HG02870 (cell line): ENCODE data around the gene ANTXRL.
"Not testable (repeated sequence)": the region's sequence is repeated elsewhere in the genome, so short reads cannot be mapped to it uniquely, and the experiment has no call there.

Experiments used
- ATAC-seq: cut with Tn5 transposase; IDR thresholded peaks from one replicate; pipeline ENCODE4 v1.9.1; 2021; ENCODE audit warnings: mild to moderate bottlenecking, moderate library complexity; ENCODE audit not compliant: unreplicated experiment

Gene ANTXRL

DNA sequence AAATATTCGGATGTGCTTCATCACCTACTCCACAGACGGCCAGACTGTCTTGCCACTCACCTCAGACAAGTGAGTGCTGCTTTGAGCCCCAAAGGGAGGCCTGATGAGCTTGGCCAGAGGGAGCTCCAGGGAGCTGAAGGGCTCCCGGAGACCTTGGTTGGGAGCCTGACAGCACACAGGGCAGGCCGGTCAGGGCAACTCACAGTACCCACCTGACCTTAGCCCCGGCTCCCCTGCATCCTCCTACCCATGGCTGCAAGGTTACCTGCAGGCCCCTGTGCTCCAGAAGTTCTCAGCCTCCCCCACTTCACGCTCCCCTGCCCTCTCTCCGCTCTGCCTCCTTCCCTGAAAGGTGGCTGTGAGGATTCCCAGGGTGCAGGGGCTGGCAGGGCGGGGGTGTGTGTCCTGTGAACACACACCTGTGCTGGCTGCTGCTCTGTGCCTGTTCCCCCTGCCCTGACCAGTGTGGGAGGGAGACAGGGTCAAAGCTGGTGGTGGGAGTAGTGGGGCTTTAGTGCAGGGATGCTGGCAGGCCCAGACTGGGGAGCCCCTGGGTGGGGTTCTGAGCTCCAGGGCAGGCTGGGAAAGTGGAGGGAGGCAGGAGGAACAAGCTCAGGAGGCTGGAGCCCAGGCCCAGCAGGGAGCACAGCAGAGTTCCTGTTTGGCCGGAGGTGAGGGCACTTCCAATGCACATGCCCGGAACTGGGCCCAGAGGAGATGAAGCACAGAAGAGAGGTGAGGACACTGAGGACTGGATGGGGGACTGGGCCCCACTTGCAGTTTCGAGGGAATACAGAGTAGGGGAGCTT, 7.2 kb downstream of the ANTXRL start:
- ATAC-seq = no peak

DNA sequence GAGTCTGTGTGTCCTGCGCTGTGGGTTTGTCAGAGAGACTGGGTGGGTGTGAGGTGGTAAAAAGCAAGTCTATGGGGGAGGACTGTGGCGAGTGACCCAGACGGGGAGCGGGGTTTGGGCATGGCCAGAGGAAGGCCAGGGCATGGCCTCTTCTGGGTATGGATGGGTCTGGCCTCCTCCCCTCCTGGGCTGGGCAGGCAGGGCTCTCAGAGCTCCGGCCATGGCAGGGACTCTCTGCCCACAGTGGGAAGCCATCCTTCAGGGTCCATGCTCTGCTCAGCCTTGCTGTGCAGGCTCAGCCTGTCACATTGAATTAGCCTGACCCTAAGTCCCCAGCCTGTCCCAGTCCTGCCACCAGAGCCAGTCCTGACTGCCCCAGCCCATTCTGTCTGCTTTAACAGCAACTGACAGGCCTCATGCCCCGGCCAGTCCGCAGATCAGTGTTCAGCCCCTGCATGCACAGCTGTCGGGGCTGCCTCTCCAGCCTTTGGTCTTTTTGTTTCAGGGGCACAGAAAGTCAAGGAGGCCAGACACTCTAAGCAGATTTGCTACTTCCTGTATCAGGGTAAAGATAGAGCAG, 7.9 kb downstream of the ANTXRL start:
- ATAC-seq = no peak

DNA sequence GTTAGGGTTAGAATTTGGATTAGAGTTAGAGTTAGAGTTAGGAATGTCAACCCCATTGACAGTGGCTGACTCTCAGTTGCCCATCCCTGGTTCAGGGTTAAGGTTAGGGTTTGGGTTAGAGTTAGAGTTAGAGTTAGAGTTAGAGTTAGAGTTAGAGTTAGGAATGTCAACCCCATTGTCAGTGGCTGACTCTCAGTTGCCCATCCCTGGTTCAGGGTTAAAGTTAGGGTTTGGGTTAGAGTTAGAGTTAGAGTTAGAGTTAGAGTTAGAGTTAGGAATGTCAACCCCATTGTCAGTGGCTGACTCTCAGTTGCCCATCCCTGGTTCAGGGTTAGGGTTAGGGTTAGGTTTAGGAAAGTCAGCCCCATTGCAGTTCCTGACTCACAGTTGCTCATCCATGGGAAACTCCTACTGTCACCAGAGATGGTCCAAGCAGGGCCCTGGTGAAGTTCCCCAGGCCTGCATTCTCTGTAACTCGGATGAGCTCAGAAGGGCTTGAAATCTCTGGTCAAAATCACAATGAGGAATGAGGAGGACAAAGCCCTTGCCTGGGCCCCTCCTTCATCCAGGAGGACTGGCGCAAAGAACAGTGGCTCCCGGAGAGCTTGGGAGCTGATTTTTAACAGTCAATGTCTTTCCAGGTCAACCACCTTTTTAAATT, 8.7 kb downstream of the ANTXRL start:
- ATAC-seq = not testable (repeated sequence)

DNA sequence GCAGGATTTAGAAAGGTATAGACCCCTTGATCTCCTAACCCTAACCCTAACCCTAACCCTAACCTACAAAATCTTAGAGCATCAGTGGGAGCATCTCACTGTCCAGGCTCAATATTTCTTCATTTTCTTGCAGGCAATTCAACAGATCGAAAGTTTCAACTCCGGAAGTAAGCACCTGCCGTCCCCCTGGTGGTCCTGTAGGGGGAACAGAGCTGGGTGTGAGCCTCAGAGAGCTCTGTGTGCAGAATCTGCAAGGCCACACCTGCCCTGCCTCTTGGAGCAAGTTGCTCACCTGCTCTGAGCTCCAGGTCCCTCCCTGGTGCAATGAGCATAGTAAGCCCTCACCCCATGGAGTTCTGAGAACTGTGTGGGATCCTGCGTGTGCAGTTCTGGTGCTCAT, 9.3 kb downstream of the ANTXRL start:
- ATAC-seq = not testable (repeated sequence)

DNA sequence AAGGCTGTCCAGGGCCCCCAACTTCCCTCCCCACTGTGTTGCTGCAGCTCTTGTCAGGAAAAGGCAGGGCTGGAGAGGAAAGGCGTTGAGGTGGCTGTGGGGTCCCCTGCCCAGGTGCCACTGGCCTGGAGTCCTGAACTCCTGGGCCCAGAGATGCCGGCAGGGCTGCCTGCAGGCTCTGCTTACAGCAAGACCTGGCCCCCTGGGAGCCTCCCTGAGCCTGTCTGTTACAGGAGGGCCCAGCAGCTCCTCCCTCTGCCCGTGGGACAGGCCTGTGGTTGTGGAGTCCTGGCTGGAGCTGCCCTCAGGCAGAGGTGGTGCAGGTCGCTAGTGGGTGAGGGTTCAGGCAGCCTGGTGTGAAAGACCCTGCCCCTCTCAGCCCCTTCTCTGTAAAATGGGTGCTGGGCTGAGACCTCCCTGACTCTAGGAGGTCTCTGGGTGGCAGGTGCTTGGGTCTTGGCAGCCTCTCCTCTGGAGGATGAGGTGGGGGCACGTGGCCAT, 9.9 kb downstream of the ANTXRL start:
- ATAC-seq = no peak

DNA sequence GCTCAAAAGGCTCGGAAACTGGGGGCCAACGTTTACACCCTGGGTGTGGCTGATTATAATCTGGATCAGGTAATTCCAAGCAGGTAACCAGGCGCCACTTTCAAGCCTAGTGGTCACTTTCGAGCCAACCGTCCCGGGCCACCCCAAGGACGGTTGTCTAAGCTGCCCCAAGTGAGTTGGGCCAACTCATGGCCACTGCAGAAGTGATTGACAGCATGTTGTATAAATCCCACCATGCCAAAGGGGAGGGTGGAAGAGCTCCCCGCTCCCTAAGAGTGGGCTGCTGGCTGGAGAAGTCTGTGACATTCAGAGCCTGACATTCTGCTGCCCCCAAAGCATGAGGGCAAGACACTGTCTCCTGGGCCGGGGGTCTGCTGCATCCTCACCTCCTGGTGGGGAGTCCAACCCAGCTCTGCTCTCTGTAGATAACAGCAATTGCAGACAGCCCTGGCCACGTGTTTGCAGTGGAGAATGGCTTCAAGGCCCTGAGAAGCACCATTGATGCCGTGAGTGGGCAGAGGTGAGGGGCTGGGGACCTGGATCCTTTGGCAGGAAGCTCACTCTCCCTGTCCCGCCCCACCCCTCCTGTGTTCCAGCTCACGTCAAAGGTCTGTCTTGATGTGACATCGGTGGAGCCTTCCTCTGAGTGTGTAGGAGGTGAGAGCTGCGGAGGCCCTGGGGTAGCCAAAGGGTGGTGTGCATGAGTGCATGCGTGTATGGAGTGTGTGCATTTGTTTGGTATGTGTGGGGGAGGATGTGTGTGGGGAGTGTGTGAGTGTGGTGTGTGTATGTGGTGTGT, 10.8 kb downstream of the ANTXRL start:
- ATAC-seq = no peak

DNA sequence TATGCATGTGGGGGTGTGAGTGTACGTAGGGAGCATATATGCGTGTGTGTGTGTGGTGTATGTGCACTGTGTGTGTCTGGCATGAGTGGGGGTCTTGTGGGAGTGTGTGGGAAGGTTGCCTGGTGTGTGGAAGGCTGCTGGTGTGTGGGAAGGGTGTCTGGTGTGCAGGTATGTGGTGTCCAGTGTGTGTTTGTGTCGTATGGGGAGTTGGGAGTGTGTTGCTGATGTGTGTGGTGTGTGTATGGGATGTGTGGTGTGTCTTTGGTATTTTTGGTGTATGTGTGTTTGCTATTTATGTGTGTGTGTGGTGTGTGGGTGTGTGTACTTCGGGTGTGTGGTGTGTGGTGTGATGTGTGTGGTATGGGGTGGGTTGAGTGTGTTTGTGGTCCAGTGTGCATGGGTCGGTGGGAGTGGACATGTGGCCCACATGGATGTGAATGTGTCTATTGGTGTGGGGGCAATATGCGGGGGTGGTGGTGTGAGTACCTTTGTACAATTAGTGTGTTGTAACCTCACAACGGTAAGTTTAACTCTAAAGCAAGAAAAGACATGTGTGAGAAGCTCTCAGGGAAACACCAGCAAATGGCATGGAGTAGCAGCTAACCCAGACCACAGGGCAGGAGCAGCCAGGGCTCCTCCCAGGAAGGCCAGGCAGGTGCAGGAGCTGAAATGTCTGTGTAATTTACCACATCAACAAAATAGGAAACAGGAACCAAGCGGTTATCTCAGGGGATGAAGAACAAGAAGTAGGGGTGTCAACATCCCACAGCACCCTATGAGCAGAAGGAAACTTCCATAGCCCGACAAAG, 11.9 kb downstream of the ANTXRL start:
- no peak for ATAC-seq

DNA sequence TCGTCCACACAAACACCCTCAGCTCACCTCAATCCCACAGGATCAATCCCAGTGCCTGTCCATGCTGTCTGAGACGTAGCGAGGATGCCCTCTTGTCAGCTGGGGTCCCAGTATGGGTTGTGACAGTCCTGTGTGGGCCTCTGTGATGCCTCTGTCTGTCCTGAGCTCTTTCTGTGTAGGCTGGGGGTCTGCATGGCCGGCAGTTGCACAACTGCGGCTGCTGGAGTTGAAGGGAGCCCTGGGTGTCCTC, 12.4 kb downstream of the ANTXRL start:
- no peak for ATAC-seq

DNA sequence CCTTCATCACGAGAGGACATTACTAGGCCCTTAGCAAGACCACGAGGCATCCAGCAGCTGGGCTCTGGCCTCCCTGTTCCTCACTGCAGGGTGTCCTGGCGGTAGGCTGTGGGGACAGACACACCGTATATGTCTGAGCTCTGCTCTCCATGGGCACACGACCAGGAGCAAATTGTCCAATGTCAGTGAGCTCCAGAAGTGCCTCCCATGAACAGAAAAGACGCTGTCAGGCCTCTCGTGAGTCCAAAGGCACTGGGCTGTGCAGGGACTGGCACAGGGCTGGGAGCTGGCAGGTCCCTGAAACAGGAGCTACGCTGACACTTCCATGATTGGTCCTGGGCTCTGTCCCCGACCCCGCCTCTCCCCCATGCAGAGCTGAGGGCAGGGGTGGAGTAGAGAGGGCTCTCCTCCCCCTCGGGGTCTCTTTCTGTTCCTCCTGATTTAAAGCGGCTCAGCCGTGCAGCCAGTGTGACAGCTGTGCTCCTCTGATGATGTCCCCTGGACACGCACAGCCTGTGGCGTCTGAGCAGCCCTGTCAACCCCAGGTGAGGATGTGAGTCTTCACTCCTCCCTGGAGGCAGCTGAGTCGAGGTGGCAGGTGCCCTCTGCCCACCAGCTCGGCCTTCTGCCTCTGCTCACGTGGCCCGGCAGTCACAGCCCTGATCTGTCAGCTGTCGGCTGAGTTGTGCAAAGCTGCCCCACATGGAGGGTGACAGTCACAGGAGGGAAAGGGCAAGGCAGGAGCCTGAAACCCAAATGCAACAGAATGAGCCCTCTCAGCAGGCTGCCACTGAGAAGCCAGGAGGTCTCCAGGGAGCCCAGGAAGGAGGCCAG, 13.0 kb downstream of the ANTXRL start:
- no peak for ATAC-seq

DNA sequence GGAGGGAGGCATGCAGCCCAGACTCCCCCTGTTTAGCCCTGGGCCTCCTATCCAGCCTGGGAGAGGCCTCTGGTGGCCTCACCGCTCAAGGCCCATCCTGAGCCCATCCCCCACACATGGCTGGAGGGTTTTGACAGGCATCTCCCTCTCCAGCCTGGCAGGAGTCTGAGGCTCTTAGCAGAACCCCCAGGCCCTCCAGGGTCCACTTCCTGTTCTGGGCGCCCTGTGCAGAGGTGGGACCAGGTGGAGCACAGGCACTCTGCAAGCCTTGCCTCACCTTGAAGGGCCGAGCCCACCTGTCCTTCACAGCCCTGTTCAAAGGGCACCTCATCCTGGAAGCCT, 13.5 kb downstream of the ANTXRL start:
- ATAC-seq = not testable (repeated sequence)

DNA sequence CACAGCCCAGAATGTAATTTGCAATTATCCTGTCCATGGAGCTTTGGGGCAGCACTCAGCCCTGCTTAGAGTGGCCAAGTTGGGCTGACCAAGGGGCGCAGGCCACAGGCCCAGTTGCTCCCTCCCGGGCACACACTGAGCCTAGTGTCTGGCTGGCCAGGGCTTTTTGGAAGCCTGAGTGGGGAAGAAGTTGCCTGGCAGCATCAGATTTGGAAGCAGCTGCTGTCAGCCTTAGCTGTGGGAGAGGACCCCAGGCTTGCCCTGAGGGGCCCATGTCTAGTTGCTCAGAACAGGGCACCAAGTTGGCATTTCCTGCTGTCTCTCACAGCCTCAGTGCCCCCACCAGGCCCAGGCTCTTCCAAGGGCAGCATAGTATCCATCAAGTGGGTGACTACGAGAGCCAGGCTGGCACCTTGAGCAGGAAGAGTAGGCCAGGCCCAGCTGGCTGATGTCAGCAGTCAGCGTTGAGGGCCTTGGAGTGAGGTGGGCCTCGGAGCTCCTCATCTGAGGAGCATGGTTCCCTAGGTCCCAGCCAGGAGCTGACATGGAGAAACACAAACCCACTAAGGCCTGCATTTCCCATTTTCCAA, 14.4 kb downstream of the ANTXRL start:
- ATAC-seq = no peak

DNA sequence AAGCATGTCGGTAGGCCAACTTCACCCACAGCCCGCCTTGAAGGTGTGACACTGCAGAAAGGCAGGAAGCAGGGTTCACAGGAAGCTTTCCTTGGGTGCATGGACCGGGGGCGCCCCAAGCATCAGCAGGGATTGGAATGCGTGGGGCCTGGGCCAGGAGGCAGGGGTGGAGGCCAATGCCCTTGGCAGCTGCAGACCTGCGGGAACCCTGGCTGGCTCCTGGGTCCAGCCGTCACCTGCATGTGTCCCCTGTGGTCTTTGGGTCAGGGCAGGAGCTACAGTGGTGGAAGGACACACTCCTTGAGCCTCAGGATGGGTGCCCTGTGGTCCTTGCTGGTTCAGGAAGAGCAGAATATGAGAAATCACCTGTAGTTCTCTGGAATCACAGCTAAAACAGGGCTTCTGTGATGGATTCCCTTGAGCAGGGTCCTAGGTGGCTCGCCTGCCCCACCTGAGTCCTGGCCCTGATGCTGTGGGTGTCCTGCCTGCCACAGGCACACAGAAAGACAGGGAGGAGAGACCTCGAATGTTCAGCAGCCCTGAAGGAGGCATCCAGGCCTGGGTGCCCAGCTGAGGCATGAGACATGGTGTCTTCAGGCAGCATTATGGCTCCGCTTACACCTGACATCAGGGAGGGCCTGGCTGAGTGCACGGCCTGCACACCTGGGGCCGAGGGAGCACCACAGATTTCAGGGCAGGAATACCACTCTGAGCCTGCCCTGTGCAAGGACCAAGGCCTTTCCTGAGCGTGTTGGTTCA, 15.1 kb downstream of the ANTXRL start:
- ATAC-seq = no peak

DNA sequence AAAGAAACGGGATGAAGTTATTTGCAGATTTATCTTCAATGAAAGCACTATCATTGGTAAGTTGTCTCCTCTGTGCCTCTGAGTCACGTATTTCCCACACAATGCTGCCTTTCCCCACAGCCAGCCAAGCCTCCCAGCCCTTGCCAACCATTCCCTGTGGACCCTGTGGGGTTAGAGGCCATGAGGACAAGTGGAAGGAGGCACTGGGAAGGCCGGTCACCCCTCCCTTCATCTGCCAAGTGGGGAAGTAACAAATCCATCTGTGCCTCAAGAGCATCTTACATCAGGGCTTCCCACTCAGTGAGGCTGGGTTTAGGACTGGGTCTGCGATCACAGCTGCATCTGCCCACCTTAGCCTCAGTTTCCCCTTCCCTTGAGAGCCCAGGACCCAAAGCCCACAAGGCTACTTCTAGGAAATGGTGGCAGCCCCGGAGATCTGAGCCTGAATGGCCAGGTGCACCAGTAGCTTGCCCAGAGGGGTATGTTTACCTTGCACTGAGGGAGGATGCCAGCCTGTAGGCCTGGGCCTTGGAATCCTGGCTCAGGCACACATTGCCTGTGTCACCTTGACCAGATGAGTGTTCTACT, 16.1 kb downstream of the ANTXRL start:
- ATAC-seq = not testable (repeated sequence)

DNA sequence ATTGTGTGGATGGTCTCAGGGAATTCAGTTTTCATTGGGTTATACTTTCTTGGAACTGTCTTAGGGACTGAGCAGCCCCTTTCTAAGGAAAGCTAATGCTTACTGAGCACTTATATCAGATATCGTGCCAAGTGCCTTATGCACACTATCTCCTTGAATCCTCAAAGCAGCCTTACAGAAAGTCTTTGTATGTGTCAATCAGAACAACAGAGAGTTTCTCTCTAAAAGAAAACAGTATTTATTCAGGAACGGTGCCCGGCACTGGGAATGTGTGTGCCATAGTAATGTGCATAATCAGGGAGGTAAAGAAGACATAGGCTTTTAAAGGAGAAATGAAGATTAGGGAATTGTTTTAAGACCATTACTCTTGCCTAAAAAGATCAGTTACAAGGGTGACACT, 17.3 kb downstream of the ANTXRL start:
- no peak for ATAC-seq

DNA sequence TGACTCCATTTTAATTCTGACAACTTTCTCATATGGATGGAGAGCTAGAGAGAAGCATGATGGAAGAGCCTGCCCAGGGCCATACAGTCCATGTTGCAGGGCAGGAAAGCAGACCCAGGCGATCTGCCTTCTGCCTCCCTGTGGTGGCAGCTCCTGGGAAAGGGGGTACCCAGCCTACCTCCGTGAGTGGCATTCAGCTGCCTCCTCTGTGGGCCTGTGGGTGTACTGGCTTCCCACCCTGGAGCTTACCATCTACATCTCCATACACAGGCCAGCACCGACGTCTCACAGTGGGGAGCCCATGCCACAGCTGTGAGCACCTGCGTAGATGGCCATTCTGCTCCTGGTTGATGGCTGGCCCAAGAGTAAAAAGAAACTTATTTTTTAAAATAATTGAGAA, 17.9 kb downstream of the ANTXRL start:
- ATAC-seq = not testable (repeated sequence)

DNA sequence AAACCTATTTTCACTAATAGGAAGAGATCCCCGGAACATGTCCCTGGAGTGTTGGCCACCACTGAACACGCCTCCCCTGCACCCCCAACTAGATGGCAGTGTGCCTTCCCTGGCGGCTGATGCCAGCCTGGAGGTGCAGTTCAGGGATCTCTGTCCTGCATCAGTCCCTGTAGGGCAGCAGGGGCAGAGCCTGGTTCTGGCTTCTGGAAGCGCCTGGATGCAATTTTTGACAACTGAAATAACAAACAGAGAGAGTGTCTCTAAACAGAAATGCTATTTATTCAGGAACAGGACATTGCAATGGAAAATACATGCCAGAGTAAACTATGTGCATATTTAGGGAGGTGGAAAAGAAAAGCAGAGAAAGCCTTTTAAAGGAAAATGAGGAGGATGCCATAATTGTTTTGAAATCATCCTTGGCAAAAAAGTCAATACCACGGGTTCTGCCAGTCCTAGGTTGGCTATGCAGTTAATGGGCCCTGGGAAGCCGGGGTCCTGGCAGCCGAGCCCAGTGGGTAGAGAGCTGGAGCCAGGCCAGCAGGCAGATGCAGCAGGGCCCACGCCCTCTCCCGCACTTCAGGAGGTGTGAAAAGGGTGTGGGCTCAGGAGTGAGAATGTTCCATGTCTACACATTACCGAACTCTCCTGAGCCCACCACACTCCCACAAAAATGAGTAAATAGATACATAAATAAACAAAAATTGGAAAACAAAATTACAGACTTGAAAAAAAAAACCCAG, 18.5 kb downstream of the ANTXRL start:
- no peak for ATAC-seq

DNA sequence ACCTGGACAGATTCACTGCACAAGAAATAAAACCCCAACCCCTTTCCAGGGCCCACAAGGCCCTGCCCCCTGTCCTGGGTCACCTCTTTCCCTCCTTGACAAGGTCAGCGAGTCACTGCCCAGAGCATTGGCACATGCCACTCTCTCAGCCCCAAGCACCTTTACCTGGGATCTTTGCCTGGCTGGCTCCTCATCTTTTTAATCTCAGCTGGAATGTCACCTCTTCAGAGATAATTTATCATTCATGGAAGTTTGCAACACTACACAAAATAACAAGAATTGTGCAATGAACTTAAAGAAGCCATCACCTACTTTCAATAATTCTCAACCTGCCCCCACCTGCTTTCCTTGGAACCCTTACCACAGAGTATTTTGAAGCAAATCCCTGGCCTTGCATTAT, 19.2 kb downstream of the ANTXRL start:
- ATAC-seq = no peak
